Right atrium auricular region (tissue), 2 donors: ENCODE results near the gene HTRA2. TPM values are rescaled to one million over a fixed set of nuclear protein-coding genes. Genes with fewer than 3 reads are reported as not detected.

Source experiments
- DNase-seq: peaks from one replicate; pipeline ENCODE4 v3.0.0-alpha.2; 2019; ENCODE audit warnings: low spot score
- H3K27ac ChIP-seq, 2 donors: fragments of 200-600 bp; sonication (generic); 1 replicate in 1 of 2; 2 replicates in 1 of 2; pipeline ENCODE4 v1.5.1; 2016 to 2019
- H3K27me3 ChIP-seq, 2 donors: fragments of 200-600 bp; sonication (generic); one replicate each; pipeline versions ENCODE4 v1.5.1 to v1.6.0; 2017 to 2019
- H3K36me3 ChIP-seq: fragments of 200-600 bp; sonication (generic); one replicate; pipeline ENCODE4 v1.5.1; 2016
- H3K4me1 ChIP-seq, 2 donors: fragments of 200-600 bp; sonication (generic); one replicate each; pipeline versions ENCODE4 v1.5.1 to v1.6.0; 2017 to 2019
- H3K4me3 ChIP-seq, 2 donors: fragments of 200-600 bp; sonication (generic); 1 replicate in 1 of 2; 2 replicates in 1 of 2; pipeline ENCODE4 v1.5.1; 2017 to 2019; ENCODE audit warnings: mild to moderate bottlenecking in 1 of 2, moderate library complexity in 1 of 2
- H3K9me3 ChIP-seq, 2 donors: fragments of 200-600 bp; sonication (generic); one replicate each; pipeline ENCODE4 v1.5.1; 2019
- CTCF ChIP-seq, 2 donors: fragments of 200-600 bp; sonication (generic); IDR thresholded peaks; one replicate each; pipeline ENCODE4 v1.5.1; 2019; ENCODE audit warnings: antibody characterized with exemption in 2 of 2
- total RNA-seq, 2 donors: library from RNA; depleted of rRNA; stranded (reverse); fragments of >200 nt; gene quantifications; one replicate each; pipeline ENCODE4 v1.1.0, GENCODE V29; 2016

Gene HTRA2
- total RNA-seq, 2 donors from 2014 or later = 16.0 to 27.3 TPM

- no peak for TF ChIP-seq CTCF (IDR thresholded peaks at IDR 0.05)
- peaks cover 36% of the 10 kb centered on the region for H3K36me3 ChIP-seq
Observed at GRCh38 chr2:74528600-74529356, 955 bp upstream of the HTRA2 start.

GRCh38 chr2:74530239-74531187, 780 bp downstream of the HTRA2 start:
- TF ChIP-seq CTCF (IDR thresholded peaks at IDR 0.05) = no peak
- Histone ChIP-seq H3K4me3 (peak overlapping the region; percentile 68 to 89), H3K9me3 (no peaks in the 10 kb centered on the region), H3K27ac (peak overlapping the region; percentile 78 to 87), H3K27me3 (no peaks in the 10 kb centered on the region), H3K4me1 (peaks cover 0 to 30% of the 10 kb centered on the region in 2 donors), H3K36me3 (peaks cover 36% of the 10 kb centered on the region)
- no peak for DNase-seq

More at GRCh38 chr2:74528600-74529356, 955 bp upstream of the HTRA2 start:
- H3K9me3 ChIP-seq = no peaks in the 10 kb centered on the region
- no peaks in the 10 kb centered on the region for H3K27me3 ChIP-seq
- peaks cover 0 to 30% of the 10 kb centered on the region in 2 donors for H3K4me1 ChIP-seq
- peak overlapping the region; percentile 68 to 89 for H3K4me3 ChIP-seq
- no peak for DNase-seq
- H3K27ac ChIP-seq = peak overlapping the region; percentile 78 to 87

- no peak for TF ChIP-seq CTCF (IDR thresholded peaks at IDR 0.05)
- Histone ChIP-seq H3K9me3 (no peaks in the 10 kb centered on the region), H3K36me3 (peaks cover 30% of the 10 kb centered on the region), H3K27ac (no peak overlapping the region), H3K4me1 (peaks cover 0 to 30% of the 10 kb centered on the region in 2 donors), H3K27me3 (no peaks in the 10 kb centered on the region), H3K4me3 (no peak overlapping the region)
- DNase-seq = no peak
Observed at GRCh38 chr2:74531666-74532065, 1.9 kb downstream of the HTRA2 start.

- Histone ChIP-seq H3K4me3 (no peak overlapping the region), H3K27ac (no peak overlapping the region), H3K36me3 (peaks cover 24% of the 10 kb centered on the region), H3K9me3 (no peaks in the 10 kb centered on the region), H3K4me1 (peaks cover 0 to 30% of the 10 kb centered on the region in 2 donors), H3K27me3 (no peaks in the 10 kb centered on the region)
- no peak for TF ChIP-seq CTCF (IDR thresholded peaks at IDR 0.05)
- no peak for DNase-seq
Observed at GRCh38 chr2:74532222-74532621, 2.5 kb downstream of the HTRA2 start.

GRCh38 chr2:74533464-74533863, 3.7 kb downstream of the HTRA2 start:
- no peak overlapping the region for H3K27ac ChIP-seq
- H3K9me3 ChIP-seq = no peaks in the 10 kb centered on the region
- peaks cover 0 to 22% of the 10 kb centered on the region in 2 donors for H3K4me1 ChIP-seq
- no peak for DNase-seq
- H3K27me3 ChIP-seq = no peaks in the 10 kb centered on the region
- no peak overlapping the region for H3K4me3 ChIP-seq
- no peak for TF ChIP-seq CTCF (IDR thresholded peaks at IDR 0.05)
- peaks cover 15% of the 10 kb centered on the region for H3K36me3 ChIP-seq
